Fibroblast of the aortic adventitia (primary cell): Measurements from ENCODE around the gene CHST3. TPM values are rescaled to one million over a fixed set of nuclear protein-coding genes. Genes with fewer than 3 reads are reported as not detected.

ENCODE experiments used
- DNase-seq: peaks from one replicate; pipeline ENCODE4 v3.0.0-alpha.2; 2010; ENCODE audit warnings: low read depth
- H3K4me3 ChIP-seq: 2 replicates; pipeline ENCODE4 v1.5.1; 2011; ENCODE audit warnings: low read depth, mild to moderate bottlenecking, control low read depth, low read length, moderate library complexity
- total RNA-seq: library from RNA; depleted of rRNA; stranded (reverse); fragments of >200 nt; gene quantifications from 2 replicates; pipeline ENCODE4 v1.2.3, GENCODE V29; 2012; ENCODE audit warnings: low replicate concordance
- TF ChIP-seq, protein P1 (sequence below): IDR thresholded peaks from 2 replicates; pipeline ENCODE4 v1.5.1; 2011; ENCODE audit warnings: mild to moderate bottlenecking, low read length, control low read depth, inconsistent platforms; ENCODE audit not compliant: insufficient read depth

The CHST3 gene
- total RNA-seq, 1 donor = 19.3 TPM

DNA sequence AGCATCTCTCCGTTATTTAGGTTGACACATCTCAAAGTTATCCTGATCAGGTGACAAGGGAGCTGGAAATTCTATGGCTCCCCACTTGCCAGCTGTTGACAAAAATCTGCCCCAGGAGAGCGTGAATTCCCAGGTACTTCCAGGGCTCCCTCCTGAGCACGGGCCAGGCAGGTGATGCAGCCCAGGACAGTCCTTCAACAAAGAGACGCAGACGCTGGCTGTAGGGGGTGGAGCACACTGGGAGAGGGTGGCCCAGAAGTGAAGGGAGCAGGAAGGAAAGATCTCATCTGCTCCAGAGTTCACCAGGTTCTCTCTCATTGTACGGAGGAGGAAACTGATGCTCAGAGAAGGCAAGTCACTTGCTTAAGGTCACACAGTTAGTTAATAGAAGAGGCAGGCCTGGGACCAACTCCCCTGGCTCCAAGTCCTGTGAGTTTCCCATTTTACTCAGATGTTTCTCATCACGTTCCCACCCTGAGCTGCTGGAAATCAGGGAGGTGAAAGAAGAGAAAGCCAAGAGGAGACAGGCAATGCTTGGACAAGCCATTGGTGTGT, 41.0 kb upstream of the CHST3 start:
- TF ChIP-seq, protein P1, sequence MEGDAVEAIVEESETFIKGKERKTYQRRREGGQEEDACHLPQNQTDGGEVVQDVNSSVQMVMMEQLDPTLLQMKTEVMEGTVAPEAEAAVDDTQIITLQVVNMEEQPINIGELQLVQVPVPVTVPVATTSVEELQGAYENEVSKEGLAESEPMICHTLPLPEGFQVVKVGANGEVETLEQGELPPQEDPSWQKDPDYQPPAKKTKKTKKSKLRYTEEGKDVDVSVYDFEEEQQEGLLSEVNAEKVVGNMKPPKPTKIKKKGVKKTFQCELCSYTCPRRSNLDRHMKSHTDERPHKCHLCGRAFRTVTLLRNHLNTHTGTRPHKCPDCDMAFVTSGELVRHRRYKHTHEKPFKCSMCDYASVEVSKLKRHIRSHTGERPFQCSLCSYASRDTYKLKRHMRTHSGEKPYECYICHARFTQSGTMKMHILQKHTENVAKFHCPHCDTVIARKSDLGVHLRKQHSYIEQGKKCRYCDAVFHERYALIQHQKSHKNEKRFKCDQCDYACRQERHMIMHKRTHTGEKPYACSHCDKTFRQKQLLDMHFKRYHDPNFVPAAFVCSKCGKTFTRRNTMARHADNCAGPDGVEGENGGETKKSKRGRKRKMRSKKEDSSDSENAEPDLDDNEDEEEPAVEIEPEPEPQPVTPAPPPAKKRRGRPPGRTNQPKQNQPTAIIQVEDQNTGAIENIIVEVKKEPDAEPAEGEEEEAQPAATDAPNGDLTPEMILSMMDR = no peak
- H3K4me3 ChIP-seq = no peak overlapping the region
- no peak for DNase-seq

DNA sequence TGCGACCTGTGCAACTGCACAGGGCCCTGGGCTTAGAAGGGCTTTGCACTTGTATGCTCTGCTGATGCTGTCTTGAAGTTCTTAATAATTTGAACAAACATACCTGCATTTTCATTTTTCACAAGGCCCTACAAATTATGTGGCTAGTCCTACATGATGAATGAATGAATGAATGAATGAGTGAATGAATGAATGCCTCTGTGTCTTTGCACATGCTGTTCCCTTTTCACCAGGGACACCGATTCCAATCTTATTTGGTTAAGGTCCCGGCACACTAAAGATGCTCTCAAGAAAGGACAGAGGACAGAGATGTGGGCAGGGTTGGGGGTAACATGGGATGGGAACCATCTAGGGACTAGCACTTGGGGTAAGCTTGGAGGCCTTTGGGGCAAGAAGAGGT, 39.4 kb upstream of the CHST3 start:
- TF ChIP-seq, protein P1 = no peak
- H3K4me3 ChIP-seq = no peak overlapping the region
- DNase-seq = no peak

DNA sequence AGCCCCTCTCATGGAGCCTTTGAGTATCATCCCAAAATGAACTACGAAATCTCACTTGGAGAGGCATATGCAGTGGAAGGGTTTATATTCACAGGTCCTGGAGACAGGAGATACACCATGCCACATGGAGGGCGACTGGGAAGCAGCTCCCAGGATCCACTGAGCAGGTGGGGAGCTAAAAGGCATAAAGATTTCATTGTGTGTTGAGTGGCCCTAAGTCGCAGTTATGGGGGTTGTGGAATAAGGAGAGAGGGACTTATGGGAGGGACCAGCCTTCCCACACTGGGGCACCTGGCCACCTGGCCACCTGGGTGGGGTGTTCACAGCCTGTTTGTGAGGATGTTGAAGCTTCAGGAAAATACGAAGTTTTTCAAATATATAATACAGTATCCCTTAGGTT, 37.0 kb upstream of the CHST3 start:
- TF ChIP-seq, protein P1 = no peak
- DNase-seq = no peak
- H3K4me3 ChIP-seq = no peak overlapping the region

DNA sequence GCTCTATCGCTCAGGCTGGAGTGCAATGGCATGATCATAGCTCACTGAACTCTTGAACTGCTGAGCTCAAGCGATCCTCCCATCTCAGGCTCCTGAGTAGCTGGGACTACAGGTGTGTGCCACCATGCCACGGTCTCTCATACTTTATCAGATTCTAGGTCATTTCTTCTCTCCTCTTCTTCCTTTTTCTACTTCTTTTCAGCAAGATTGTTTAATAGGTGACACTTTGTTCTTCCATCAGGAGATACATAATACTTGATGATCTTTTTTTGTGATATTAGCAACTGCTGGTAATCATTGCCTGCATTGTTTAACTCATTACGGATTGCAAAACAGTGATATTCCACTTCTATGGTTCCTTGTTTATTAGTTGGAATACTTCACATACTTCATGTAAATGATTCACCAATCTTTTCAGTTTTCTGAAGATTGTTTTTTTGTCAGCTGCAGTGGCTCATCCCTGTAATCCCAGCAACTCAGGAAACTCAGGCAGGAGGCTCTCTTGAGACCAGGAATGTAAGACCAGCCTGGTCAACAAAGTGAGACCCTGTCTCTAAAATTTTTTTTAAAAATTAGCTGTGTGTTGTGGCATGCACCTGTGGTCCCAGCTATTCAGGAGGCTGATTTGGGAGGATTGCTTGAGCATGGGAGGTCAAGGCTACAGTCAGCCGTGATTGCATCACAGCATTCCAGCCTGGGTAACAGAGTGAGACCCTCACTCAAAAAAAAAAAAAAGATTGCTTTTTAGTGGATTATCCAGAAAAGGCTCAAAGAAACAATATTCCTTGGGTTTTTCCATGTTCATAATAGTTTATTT, 36.2 kb upstream of the CHST3 start:
- peak; percentile 32 for DNase-seq
- TF ChIP-seq, protein P1 = no peak
- H3K4me3 ChIP-seq = no peak overlapping the region

DNA sequence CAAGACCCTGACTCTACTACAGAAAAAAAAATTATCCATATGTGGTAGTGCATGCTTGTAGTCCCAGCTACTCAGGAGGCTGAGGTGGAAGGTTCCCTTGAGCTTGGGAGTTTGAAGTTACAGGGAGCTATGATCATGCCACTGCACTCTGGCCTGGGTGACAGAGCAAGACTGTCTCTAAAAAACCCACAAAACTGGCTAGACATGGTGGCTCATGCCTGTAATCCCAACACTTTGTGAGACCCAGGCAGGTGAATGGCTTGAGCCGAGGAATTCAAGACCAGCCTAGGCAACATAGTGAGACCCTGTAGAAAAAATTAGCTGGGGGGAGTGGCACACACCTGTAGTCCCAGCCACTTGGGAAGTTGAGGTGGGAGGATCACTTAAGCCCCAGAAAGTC, 32.9 kb upstream of the CHST3 start:
- DNase-seq = no peak
- TF ChIP-seq, protein P1 = no peak
- H3K4me3 ChIP-seq = no peak overlapping the region

DNA sequence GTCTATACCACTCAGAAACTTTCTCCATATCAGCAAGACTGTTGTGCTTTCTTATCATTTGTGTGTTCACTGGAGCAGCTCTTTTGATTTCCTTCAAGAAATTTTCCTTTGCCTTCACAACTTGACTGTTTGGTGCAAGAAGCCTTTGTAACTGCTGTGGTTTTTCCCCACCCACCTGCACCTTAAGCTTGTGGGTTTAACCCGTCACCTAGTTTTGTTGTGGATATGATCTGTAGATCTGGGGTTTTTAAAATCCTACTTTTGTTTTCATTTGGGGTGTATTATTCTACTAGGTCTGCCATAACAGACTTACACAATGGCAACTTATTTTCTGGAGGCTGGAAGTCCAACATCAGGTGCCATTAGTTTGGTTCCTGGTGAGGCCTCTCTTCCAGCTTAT, 30.5 kb upstream of the CHST3 start:
- DNase-seq = no peak
- H3K4me3 ChIP-seq = no peak overlapping the region
- TF ChIP-seq, protein P1 = no peak
